ENCODE data around the gene ZYG11A. TPM values are rescaled to one million over a fixed set of nuclear protein-coding genes. Genes with fewer than 3 reads are reported as not detected.

ZYG11A gene
- total RNA-seq, 2 experiments from 2014 or later = 0.11 to 0.16 TPM

- Mint-ChIP-seq H3K4me3 (no peak overlapping the region), H3K27me3 (peaks cover 10% of the 10 kb centered on the region), H3K36me3 (ENCODE audit: low read depth) (no peaks in the 10 kb centered on the region), H3K9me3 (no peaks in the 10 kb centered on the region), H3K4me1 (ENCODE audit: low read depth) (no peaks in the 10 kb centered on the region), H3K27ac (no peak overlapping the region)
- no peaks in the 10 kb centered on the region for H3K4me1 ChIP-seq (ENCODE audit: insufficient read depth, low read length)
- H3K27ac ChIP-seq (ENCODE audit: low read depth in 1 of 2, low read length in 2 of 2) = no peak overlapping the region
- DNase-seq (no peak), ATAC-seq (ENCODE audit: poor library complexity) (no peak)
- TF ChIP-seq CTCF (IDR thresholded peaks at IDR 0.05) = no peak
- H3K36me3 ChIP-seq (ENCODE audit: insufficient read depth, low read length) = no peaks in the 10 kb centered on the region
- CTCF ChIA-PET = no interaction called here
- no peak overlapping the region for H3K4me3 ChIP-seq (ENCODE audit: low read length)
- intact Hi-C loops (cut with DNase I, micrococcal nuclease) = no loop called here
- no peaks in the 10 kb centered on the region for H3K9me3 ChIP-seq (ENCODE audit: control insufficient read depth in 1 of 2, insufficient read depth in 1 of 2, low read length in 2 of 2)
- H3K27me3 ChIP-seq (ENCODE audit: control insufficient read depth in 1 of 2, insufficient read depth in 2 of 2, low read length in 2 of 2) = no peaks in the 10 kb centered on the region
- POLR2A ChIA-PET = no interaction called here
Observed at GRCh38 chr1:52855584-52855983, 13.0 kb downstream of the ZYG11A start.

- TF ChIP-seq CTCF (IDR thresholded peaks at IDR 0.05) = no peak
- POLR2A ChIA-PET = no interaction called here
- Histone ChIP-seq H3K27me3 (ENCODE audit: control insufficient read depth in 1 of 2, insufficient read depth in 2 of 2, low read length in 2 of 2) (no peaks in the 10 kb centered on the region), H3K4me3 (ENCODE audit: low read length) (no peak overlapping the region), H3K4me1 (ENCODE audit: insufficient read depth, low read length) (no peaks in the 10 kb centered on the region), H3K27ac (ENCODE audit: low read depth in 1 of 2, low read length in 2 of 2) (no peak overlapping the region), H3K9me3 (ENCODE audit: control insufficient read depth in 1 of 2, insufficient read depth in 1 of 2, low read length in 2 of 2) (no peaks in the 10 kb centered on the region), H3K36me3 (ENCODE audit: insufficient read depth, low read length) (no peaks in the 10 kb centered on the region)
- H3K4me1 Mint-ChIP-seq (ENCODE audit: low read depth) = no peaks in the 10 kb centered on the region
- intact Hi-C loops (cut with DNase I, micrococcal nuclease) = no loop called here
- H3K36me3 Mint-ChIP-seq (ENCODE audit: low read depth) = no peaks in the 10 kb centered on the region
- DNase-seq (no peak), ATAC-seq (ENCODE audit: poor library complexity) (no peak)
- no peak overlapping the region for H3K27ac Mint-ChIP-seq
- CTCF ChIA-PET = no interaction called here
- peaks cover 6% of the 10 kb centered on the region for H3K27me3 Mint-ChIP-seq
- H3K4me3 Mint-ChIP-seq = no peak overlapping the region
- H3K9me3 Mint-ChIP-seq = no peaks in the 10 kb centered on the region
Observed at GRCh38 chr1:52856026-52856425, 13.5 kb downstream of the ZYG11A start.

- ATAC-seq (ENCODE audit: poor library complexity) (no peak), DNase-seq (no peak)
- no peaks in the 10 kb centered on the region for H3K4me1 Mint-ChIP-seq (ENCODE audit: low read depth)
- no peaks in the 10 kb centered on the region for H3K27me3 ChIP-seq (ENCODE audit: control insufficient read depth in 1 of 2, insufficient read depth in 2 of 2, low read length in 2 of 2)
- no peak for TF ChIP-seq CTCF (IDR thresholded peaks at IDR 0.05)
- peaks cover 4% of the 10 kb centered on the region for H3K27me3 Mint-ChIP-seq
- H3K4me1 ChIP-seq (ENCODE audit: insufficient read depth, low read length) = no peaks in the 10 kb centered on the region
- no peaks in the 10 kb centered on the region for H3K9me3 ChIP-seq (ENCODE audit: control insufficient read depth in 1 of 2, insufficient read depth in 1 of 2, low read length in 2 of 2)
- H3K36me3 Mint-ChIP-seq (ENCODE audit: low read depth) = no peaks in the 10 kb centered on the region
- no peak overlapping the region for H3K27ac ChIP-seq (ENCODE audit: low read depth in 1 of 2, low read length in 2 of 2)
- no peak overlapping the region for H3K4me3 ChIP-seq (ENCODE audit: low read length)
- H3K27ac Mint-ChIP-seq = no peak overlapping the region
- no peaks in the 10 kb centered on the region for H3K9me3 Mint-ChIP-seq
- CTCF ChIA-PET = no interaction called here
- POLR2A ChIA-PET = no interaction called here
- H3K4me3 Mint-ChIP-seq = no peak overlapping the region
- intact Hi-C loops (cut with DNase I, micrococcal nuclease) = no loop called here
- H3K36me3 ChIP-seq (ENCODE audit: insufficient read depth, low read length) = no peaks in the 10 kb centered on the region
Observed at GRCh38 chr1:52857443-52857842, 14.9 kb downstream of the ZYG11A start.
